ENCODE data around the gene ADIPOQ.
"Not testable (repeated sequence)": the region's sequence is repeated elsewhere in the genome, so short reads cannot be mapped to it uniquely, and the experiment has no call there.

The ADIPOQ gene

GRCh38 chr3:186807231-186807630 lies 35.3 kb upstream of the ADIPOQ start:
- H3K27ac ChIP-seq, result peak overlapping the region; percentile 83; the same call in 1 of the 2 replicates
- no peaks in the 10 kb centered on the region for H3K27me3 ChIP-seq (ENCODE audit: insufficient read depth, low read depth, severe bottlenecking)
- TF ChIP-seq, protein P1, sequence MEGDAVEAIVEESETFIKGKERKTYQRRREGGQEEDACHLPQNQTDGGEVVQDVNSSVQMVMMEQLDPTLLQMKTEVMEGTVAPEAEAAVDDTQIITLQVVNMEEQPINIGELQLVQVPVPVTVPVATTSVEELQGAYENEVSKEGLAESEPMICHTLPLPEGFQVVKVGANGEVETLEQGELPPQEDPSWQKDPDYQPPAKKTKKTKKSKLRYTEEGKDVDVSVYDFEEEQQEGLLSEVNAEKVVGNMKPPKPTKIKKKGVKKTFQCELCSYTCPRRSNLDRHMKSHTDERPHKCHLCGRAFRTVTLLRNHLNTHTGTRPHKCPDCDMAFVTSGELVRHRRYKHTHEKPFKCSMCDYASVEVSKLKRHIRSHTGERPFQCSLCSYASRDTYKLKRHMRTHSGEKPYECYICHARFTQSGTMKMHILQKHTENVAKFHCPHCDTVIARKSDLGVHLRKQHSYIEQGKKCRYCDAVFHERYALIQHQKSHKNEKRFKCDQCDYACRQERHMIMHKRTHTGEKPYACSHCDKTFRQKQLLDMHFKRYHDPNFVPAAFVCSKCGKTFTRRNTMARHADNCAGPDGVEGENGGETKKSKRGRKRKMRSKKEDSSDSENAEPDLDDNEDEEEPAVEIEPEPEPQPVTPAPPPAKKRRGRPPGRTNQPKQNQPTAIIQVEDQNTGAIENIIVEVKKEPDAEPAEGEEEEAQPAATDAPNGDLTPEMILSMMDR (IDR thresholded peaks at IDR 0.05; ENCODE audit: low read depth, low read length), result no peak
- H3K36me3 ChIP-seq, result peaks cover 32% of the 10 kb centered on the region
- H3K9me3 ChIP-seq (ENCODE audit: severe bottlenecking), result no peaks in the 10 kb centered on the region
- DNase-seq, result no peak
- H3K4me3 ChIP-seq (ENCODE audit: low read depth, low read length), result peak overlapping the region; percentile 77

DNA sequence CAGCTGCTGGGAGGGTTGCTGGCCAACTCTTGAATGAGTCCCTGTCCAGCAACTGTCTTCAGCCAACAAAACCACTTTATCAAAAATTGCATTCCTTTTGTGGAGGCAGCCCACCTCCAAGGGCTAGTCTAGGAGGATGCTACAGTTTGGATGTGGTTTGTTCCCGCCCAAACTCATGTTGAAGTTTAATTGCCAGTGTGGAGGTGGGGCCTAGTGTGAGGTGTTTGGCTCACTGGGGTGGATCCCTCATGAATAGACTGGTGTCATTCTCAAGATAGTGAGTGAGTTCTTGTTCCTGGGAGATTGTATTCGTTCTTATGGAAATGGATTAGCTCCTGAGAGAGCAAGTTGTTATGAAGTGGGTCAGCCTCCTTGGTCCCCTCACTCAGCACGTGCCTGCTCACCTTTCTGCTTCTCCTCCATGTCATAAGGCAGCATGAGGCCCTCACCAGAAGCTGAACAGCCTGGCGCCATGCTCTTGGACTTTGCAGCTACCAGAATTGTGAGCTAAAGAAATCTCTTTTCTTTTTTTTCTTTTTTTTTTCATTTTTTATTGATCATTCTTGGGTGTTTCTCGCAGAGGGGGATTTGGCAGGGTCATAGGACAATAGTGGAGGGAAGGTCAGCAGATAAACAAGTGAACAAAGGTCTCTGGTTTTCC lies 32.0 kb upstream of the ADIPOQ start:
- Histone ChIP-seq H3K36me3 (no peaks in the 10 kb centered on the region; the same call in 1 of the 2 replicates), H3K27me3 (ENCODE audit: insufficient read depth, low read depth, severe bottlenecking) (no peaks in the 10 kb centered on the region), H3K9me3 (ENCODE audit: severe bottlenecking) (no peaks in the 10 kb centered on the region), H3K4me3 (ENCODE audit: low read depth, low read length) (no peak overlapping the region), H3K27ac (no peak overlapping the region)
- no peak for DNase-seq
- TF ChIP-seq, protein P1 (IDR thresholded peaks at IDR 0.05; ENCODE audit: low read depth, low read length), result no peak

DNA sequence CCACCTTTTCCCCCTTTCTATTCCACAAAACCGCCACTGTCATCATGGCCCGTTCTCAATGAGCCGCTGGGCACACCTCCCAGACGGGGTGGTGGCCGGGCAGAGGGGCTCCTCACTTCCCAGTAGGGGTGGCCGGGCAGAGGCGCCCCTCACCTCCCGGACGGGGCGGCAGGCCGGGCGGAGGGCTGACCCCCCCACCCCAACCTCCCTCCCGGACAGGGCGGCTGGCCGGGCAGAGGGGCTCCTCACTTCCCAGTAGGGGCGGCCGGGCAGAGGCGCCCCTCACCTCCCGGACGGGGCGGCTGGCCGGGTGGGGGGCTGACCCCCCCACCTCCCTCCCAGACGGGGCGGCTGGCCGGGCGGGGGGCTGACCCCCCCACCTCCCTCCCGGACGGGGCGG lies 31.2 kb upstream of the ADIPOQ start:
- H3K4me3 ChIP-seq (ENCODE audit: low read depth, low read length); H3K27ac ChIP-seq; H3K27me3 ChIP-seq (ENCODE audit: insufficient read depth, low read depth, severe bottlenecking); H3K36me3 ChIP-seq; DNase-seq; H3K9me3 ChIP-seq (ENCODE audit: severe bottlenecking): not testable (repeated sequence)

DNA sequence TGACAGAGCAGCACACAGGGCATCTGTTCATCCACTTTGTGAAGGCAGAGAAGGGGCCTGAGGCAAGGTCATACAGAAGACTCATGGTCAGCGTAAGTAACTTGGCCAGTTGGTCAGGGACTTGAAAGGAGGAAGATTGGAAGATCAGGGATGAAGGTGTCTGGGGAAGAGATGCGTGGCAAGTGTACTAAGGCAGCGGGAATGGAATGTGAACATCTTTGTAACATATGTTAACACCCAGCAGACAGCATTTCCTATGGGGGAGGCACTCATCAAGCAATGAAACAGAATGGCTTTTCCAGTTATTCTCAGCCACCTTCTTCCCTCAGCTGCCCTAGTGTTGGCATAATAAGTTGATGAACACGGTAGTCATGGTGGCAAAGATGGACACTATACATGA lies 28.4 kb upstream of the ADIPOQ start:
- Histone ChIP-seq H3K4me3 (ENCODE audit: low read depth, low read length) (no peak overlapping the region), H3K27ac (no peak overlapping the region), H3K27me3 (ENCODE audit: insufficient read depth, low read depth, severe bottlenecking) (no peaks in the 10 kb centered on the region), H3K9me3 (ENCODE audit: severe bottlenecking) (no peaks in the 10 kb centered on the region), H3K36me3 (no peaks in the 10 kb centered on the region)
- DNase-seq, result no peak
- TF ChIP-seq, protein P1 (IDR thresholded peaks at IDR 0.05; ENCODE audit: low read depth, low read length), result no peak

DNA sequence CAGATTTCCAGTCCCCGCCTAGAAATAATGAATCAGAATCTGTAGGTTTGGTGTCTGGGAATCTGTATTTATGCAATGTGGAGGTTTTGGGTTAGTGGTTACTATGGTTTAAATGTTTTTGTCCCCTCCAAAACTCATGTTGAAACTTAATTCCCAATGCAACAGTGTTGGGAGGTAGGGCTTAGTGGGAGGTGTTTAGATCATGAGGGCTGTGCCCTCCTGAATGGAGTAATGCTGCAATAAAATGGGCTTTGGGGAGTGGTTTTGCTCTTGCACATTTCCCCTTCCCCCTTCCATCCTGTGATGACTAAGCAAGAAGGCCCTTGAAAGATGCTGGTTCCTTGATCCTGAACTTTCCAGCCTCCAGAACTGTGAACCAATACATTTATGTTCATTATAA lies 27.1 kb upstream of the ADIPOQ start:
- Histone ChIP-seq H3K27ac (no peak overlapping the region), H3K4me3 (ENCODE audit: low read depth, low read length) (no peak overlapping the region), H3K36me3 (no peaks in the 10 kb centered on the region), H3K27me3 (ENCODE audit: insufficient read depth, low read depth, severe bottlenecking) (no peaks in the 10 kb centered on the region), H3K9me3 (ENCODE audit: severe bottlenecking) (no peaks in the 10 kb centered on the region)
- no peak for DNase-seq
- TF ChIP-seq, protein P1 (IDR thresholded peaks at IDR 0.05; ENCODE audit: low read depth, low read length), result no peak

DNA sequence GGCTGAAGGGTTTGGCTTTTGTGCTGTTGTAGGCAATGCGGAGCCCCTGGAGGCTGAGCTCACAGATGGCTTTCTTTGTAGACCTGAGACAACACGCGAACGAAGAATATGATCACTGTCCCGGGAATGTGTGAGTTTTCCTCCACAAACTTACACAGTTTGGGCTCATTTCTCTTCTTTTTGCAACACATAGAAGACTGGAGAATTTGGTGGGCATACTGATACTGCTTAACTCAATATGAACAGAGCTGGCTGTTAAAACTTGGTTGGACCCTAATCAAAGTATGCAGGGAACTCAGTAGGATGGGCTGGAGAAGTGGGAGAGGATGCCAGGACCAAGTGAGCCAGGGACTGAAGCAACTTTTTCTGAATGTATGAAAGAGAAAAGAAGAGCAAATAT lies 24.0 kb upstream of the ADIPOQ start:
- H3K27ac ChIP-seq, result no peak overlapping the region
- H3K27me3 ChIP-seq (ENCODE audit: insufficient read depth, low read depth, severe bottlenecking), result no peaks in the 10 kb centered on the region
- no peaks in the 10 kb centered on the region for H3K36me3 ChIP-seq
- no peaks in the 10 kb centered on the region for H3K9me3 ChIP-seq (ENCODE audit: severe bottlenecking)
- H3K4me3 ChIP-seq (ENCODE audit: low read depth, low read length), result no peak overlapping the region
- TF ChIP-seq, protein P1 (IDR thresholded peaks at IDR 0.05; ENCODE audit: low read depth, low read length), result no peak
- no peak for DNase-seq
